ENCODE measurements around the gene PPP2R5E. TPM values are rescaled to one million over a fixed set of nuclear protein-coding genes. Genes with fewer than 3 reads are reported as not detected.

The PPP2R5E gene
- total RNA-seq, 4 donors from 2014 or later = 10.5 to 45.2 (median 27.8) TPM

DNA sequence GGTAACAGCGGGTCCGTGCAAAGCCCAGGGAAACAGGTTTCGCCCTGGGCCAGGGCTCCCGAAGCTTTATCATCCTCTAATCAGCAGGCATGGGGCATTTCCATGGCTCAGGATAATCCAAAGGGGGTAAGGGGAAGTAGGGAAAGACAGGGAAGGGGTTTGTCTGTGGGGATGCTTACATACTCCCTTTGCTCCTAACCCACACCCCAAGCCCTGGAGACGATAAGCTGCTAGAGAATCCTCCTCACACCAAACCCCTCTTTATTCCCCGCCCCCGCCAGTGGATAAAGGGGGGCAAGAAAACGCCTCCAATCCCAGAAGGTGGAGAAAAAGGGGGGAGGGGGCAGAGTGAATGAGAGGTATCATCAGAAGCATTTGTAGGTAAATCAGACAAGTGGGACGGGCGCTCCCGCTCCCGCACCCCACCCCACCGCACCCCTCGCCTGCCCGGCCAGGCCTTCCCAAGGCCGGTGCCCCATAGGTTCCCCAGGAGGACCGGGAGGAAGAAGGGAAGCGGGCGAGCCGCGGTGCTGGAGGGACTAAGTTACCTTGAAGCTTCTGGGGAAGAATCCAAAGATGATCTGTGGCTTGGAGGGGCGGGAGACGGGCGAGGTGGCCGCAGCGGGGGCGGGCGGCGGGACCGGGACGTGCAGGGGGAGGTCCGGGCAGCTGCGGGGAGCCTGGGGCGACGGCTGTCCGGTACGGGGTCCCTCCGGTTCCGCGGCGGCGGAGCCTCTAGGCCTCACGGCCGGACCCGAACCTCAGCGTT, 762 bp downstream of the PPP2R5E start:
- Histone ChIP-seq H3K4me3 (peak overlapping the region; percentile 69 to 100 (median 86)), H3K27me3 (no peaks in the 10 kb centered on the region), H3K4me1 (peaks cover 5 to 27% (median 17%) of the 10 kb centered on the region in 4 donors), H3K27ac (peak overlapping the region; percentile 91 to 98 (median 95)), H3K9me3 (no peaks in the 10 kb centered on the region), H3K36me3 (peaks cover 0 to 18% (median 4%) of the 10 kb centered on the region in 4 donors)
- 0 to 2% methylated on average over 4 to 42 of the region's 46 CpGs for WGBS, 2 donors (ENCODE audit: low coverage in 1 of 2)
- TF ChIP-seq POLR2AphosphoS5 (IDR thresholded peaks at IDR 0.05) (no peak), POLR2A (IDR thresholded peaks at IDR 0.05) (no peak), EP300 (IDR thresholded peaks at IDR 0.05; ENCODE audit: low read depth) (no peak)
- TF ChIP-seq, protein P1, sequence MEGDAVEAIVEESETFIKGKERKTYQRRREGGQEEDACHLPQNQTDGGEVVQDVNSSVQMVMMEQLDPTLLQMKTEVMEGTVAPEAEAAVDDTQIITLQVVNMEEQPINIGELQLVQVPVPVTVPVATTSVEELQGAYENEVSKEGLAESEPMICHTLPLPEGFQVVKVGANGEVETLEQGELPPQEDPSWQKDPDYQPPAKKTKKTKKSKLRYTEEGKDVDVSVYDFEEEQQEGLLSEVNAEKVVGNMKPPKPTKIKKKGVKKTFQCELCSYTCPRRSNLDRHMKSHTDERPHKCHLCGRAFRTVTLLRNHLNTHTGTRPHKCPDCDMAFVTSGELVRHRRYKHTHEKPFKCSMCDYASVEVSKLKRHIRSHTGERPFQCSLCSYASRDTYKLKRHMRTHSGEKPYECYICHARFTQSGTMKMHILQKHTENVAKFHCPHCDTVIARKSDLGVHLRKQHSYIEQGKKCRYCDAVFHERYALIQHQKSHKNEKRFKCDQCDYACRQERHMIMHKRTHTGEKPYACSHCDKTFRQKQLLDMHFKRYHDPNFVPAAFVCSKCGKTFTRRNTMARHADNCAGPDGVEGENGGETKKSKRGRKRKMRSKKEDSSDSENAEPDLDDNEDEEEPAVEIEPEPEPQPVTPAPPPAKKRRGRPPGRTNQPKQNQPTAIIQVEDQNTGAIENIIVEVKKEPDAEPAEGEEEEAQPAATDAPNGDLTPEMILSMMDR (IDR thresholded peaks at IDR 0.05) = no peak
- DNase-seq = peak; percentile 36
- intact Hi-C loops (cut with DNase I; ENCODE audit: low total_unique reads) = loop anchor here (5.0 kb wide), 1 partner anchor 155 kb away; no protein-coding TSS in a partner anchor
- in situ Hi-C loops (cut with MboI; ENCODE audit: low pct_ligation_motif_present in 1 of 4, low pct_unique_long_range_greater_than_20kb in 1 of 4, low sequenced_read_pairs in 3 of 4) = loop anchor here in 3 of 4 donors (10.0 kb wide), 2 partner anchors 148 to 158 kb away; no protein-coding TSS in a partner anchor

DNA sequence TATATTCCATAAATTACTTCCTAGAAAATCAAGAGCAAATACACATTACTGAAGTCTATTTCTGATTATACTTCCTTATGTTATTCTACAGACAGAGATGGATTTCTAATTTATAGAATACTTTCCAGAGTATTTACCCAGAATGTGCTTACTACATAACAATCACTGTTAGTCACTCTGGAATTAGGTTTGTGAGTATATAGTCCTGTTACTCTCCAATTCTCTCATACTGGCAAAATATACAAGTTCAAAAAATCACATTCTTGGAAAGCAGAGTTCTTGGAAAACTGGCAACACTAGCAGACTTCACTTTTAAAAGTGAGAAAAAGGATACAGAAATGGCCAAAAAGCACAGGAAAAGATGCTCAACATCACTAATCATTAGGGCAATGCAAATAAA, 7.3 kb downstream of the PPP2R5E start:
- intact Hi-C loops (cut with DNase I; ENCODE audit: low total_unique reads) = no loop called here
- no peak for DNase-seq
- in situ Hi-C loops (cut with MboI; ENCODE audit: low pct_ligation_motif_present in 1 of 4, low pct_unique_long_range_greater_than_20kb in 1 of 4, low sequenced_read_pairs in 3 of 4) = no loop called here

GRCh38 chr14:63533474-63533873, 9.7 kb downstream of the PPP2R5E start:
- H3K9me3 ChIP-seq = no peaks in the 10 kb centered on the region
- DNase-seq = no peak
- WGBS, 2 donors (ENCODE audit: low coverage in 1 of 2) = 95 to 97% methylated on average over 12 to 15 of the region's 15 CpGs
- in situ Hi-C loops (cut with MboI; ENCODE audit: low pct_ligation_motif_present in 1 of 4, low pct_unique_long_range_greater_than_20kb in 1 of 4, low sequenced_read_pairs in 3 of 4) (no loop called here), intact Hi-C loops (cut with DNase I; ENCODE audit: low total_unique reads) (no loop called here)
- no peak overlapping the region for H3K27ac ChIP-seq
- H3K27me3 ChIP-seq = no peaks in the 10 kb centered on the region
- TF ChIP-seq, protein P1 (IDR thresholded peaks at IDR 0.05) = no peak
- TF ChIP-seq POLR2A (IDR thresholded peaks at IDR 0.05) (no peak), POLR2AphosphoS5 (IDR thresholded peaks at IDR 0.05) (no peak), EP300 (IDR thresholded peaks at IDR 0.05; ENCODE audit: low read depth) (no peak)
- peaks cover 0 to 16% (median 0%) of the 10 kb centered on the region in 4 donors for H3K36me3 ChIP-seq
- peaks cover 0 to 11% (median 0%) of the 10 kb centered on the region in 4 donors for H3K4me1 ChIP-seq
- H3K4me3 ChIP-seq = no peak overlapping the region

More for the DNA sequence above, 7.3 kb downstream of the PPP2R5E start:
- Histone ChIP-seq H3K9me3 (no peaks in the 10 kb centered on the region), H3K27me3 (no peaks in the 10 kb centered on the region), H3K27ac (no peak overlapping the region), H3K36me3 (peaks cover 0 to 28% (median 4%) of the 10 kb centered on the region in 4 donors), H3K4me3 (no peak overlapping the region), H3K4me1 (peaks cover 0 to 15% (median under 1%) of the 10 kb centered on the region in 4 donors)
- no peak for TF ChIP-seq POLR2AphosphoS5 (IDR thresholded peaks at IDR 0.05)
- TF ChIP-seq, protein P1 (IDR thresholded peaks at IDR 0.05) = no peak
- no peak for TF ChIP-seq EP300 (IDR thresholded peaks at IDR 0.05; ENCODE audit: low read depth)
- no peak for TF ChIP-seq POLR2A (IDR thresholded peaks at IDR 0.05)

- Histone ChIP-seq H3K36me3 (no peaks in the 10 kb centered on the region), H3K27ac (peak overlapping the region; percentile 75 to 90 (median 79)), H3K4me3 (no peak overlapping the region), H3K27me3 (no peaks in the 10 kb centered on the region), H3K9me3 (no peaks in the 10 kb centered on the region), H3K4me1 (peaks cover 17 to 32% (median 29%) of the 10 kb centered on the region in 4 donors)
- in situ Hi-C loops (cut with MboI; ENCODE audit: low pct_ligation_motif_present in 1 of 4, low pct_unique_long_range_greater_than_20kb in 1 of 4, low sequenced_read_pairs in 3 of 4) (no loop called here), intact Hi-C loops (cut with DNase I; ENCODE audit: low total_unique reads) (no loop called here)
- WGBS, 2 donors (ENCODE audit: low coverage in 1 of 2) = 41 to 50% methylated on average over 3 to 12 of the region's 12 CpGs
- peak; percentile 80 for DNase-seq
- TF ChIP-seq, protein P1 (IDR thresholded peaks at IDR 0.05) = no peak
- TF ChIP-seq EP300 (IDR thresholded peaks at IDR 0.05; ENCODE audit: low read depth) (peak; percentile 73), POLR2AphosphoS5 (IDR thresholded peaks at IDR 0.05) (peak; percentile 16 to 49 (median 46)), POLR2A (IDR thresholded peaks at IDR 0.05) (peak; percentile 26)
Observed at GRCh38 chr14:63524537-63525155, 18.5 kb downstream of the PPP2R5E start.

Measured in transverse colon (tissue), 4 donors.